Spleen (tissue), 11 donors: ENCODE data around the gene TXNDC11. TPM values are rescaled to one million over a fixed set of nuclear protein-coding genes. Genes with fewer than 3 reads are reported as not detected.

ENCODE experiments used
- DNase-seq: peaks from one replicate; pipeline ENCODE4 v3.0.0-alpha.2; 2020
- H3K27ac ChIP-seq, 8 donors: fragments of 200-600 bp; sonication (generic) in 7 of 8; 1 replicate in 4 of 8; 2 replicates in 4 of 8; pipeline versions ENCODE4 v1.5.0 to v1.8.0; 2016 to 2021; ENCODE audit warnings: inconsistent platforms in 4 of 8, mild to moderate bottlenecking in 4 of 8, moderate library complexity in 1 of 8
- H3K27me3 ChIP-seq, 7 donors: fragments of 200-600 bp; sonication (generic) in 6 of 7; replicated peaks in 1 of 7; 1 replicate in 4 of 7; 2 replicates in 3 of 7; pipeline versions ENCODE4 v1.5.0 to v1.8.0; 2016 to 2021; ENCODE audit warnings: inconsistent platforms in 3 of 7, mild to moderate bottlenecking in 1 of 7
- H3K36me3 ChIP-seq, 6 donors: fragments of 200-600 bp; sonication (generic) in 5 of 6; 1 replicate in 4 of 6; 2 replicates in 2 of 6; pipeline versions ENCODE4 v1.5.0 to v1.8.0; 2016 to 2021; ENCODE audit warnings: inconsistent platforms in 2 of 6
- H3K4me1 ChIP-seq, 6 donors: fragments of 200-600 bp; sonication (generic) in 5 of 6; 1 replicate in 3 of 6; 2 replicates in 3 of 6; pipeline versions ENCODE4 v1.5.0 to v1.8.0; 2016 to 2021; ENCODE audit warnings: inconsistent platforms in 3 of 6
- H3K4me3 ChIP-seq, 8 donors: fragments of 200-600 bp; sonication (generic) in 7 of 8; 1 replicate in 4 of 8; 2 replicates in 4 of 8; pipeline versions ENCODE4 v1.5.0 to v1.8.0; 2016 to 2021; ENCODE audit warnings: inconsistent platforms in 4 of 8, mild to moderate bottlenecking in 4 of 8, moderate library complexity in 2 of 8
- H3K9me3 ChIP-seq, 8 donors: fragments of 200-600 bp; sonication (generic) in 7 of 8; 1 replicate in 4 of 8; 2 replicates in 4 of 8; pipeline versions ENCODE4 v1.5.0 to v1.8.0; 2016 to 2021; ENCODE audit warnings: inconsistent platforms in 4 of 8
- POLR2A ChIP-seq, 3 donors: fragments of 450-650 bp; IDR thresholded peaks; one replicate each; pipeline ENCODE4 v1.5.1; 2017; ENCODE audit warnings: antibody characterized with exemption in 3 of 3, mild to moderate bottlenecking in 1 of 3
- POLR2AphosphoS5 ChIP-seq, 3 donors: sonication (generic); formaldehyde crosslinking; IDR thresholded peaks; one replicate each; pipeline ENCODE4 v1.5.1; 2017; ENCODE audit warnings: antibody characterized with exemption in 3 of 3
- WGBS, 5 donors: extraction: QIAGEN DNeasy Blood & Tissue Kit in 3 of 5; methylation state at CpG; one replicate each; pipeline versions ENCODE4 v1.1.5 to v1.1.7; 2013 to 2018; 5-methylcytosine and 5-hydroxymethylcytosine counted together
- intact Hi-C: fragments of 100-400 bp; cut with DNase I; formaldehyde crosslinking; loops from one replicate; pipeline ENCODE4 v1.15.0; 2023; ENCODE audit warnings: low total_unique reads
- polyA plus RNA-seq, 3 donors: library from polyadenylated mRNA; stranded (reverse); fragments of 200-250 nt; gene quantifications; one replicate each; pipeline ENCODE4 v1.2.1, GENCODE V29; 2013
- total RNA-seq, 7 donors: library from RNA; depleted of rRNA in 3 of 7; stranded (reverse); fragments of >200 nt in 3 of 7; fragmentation: NEBNext Ultra II Directional in 4 of 7; extraction: Animal tissue kit (Norgen Biotek cat#: 25700) in 4 of 7; gene quantifications; one replicate each; pipeline versions ENCODE4 v1.1.0 to v1.2.1, GENCODE V29; 2016 to 2021
- TF ChIP-seq, protein P1 (sequence below), 11 experiments: fragments of 200-600 bp in 7 of 11; fragments of 450-650 bp in 4 of 11; sonication (generic) in 4 of 11; IDR thresholded peaks in 8 of 11; conservative IDR thresholded peaks in 3 of 11; 1 replicate in 7 of 11; 2 replicates in 4 of 11; pipeline versions ENCODE4 v1.4.0 to v1.8.0; 2016 to 2021; ENCODE audit warnings: antibody characterized with exemption in 11 of 11, inconsistent platforms in 4 of 11, mild to moderate bottlenecking in 1 of 11
- donor health status: healthy with polysubstance abuse.
- donor health status: DM: no; HTN: no; CAD: no; lungs with moderate emphysema.
- donor health status: DM: no; HTN: no; CAD: no.
- donor health status: Bipolar disorder and iron deficiency.
- donor health status: healthy.
- donor health status: DM: no; HTN: no; CAD: no.
- donor health status: DM: yes; HTN: yes; CAD: no.

TXNDC11 gene
- total and polyA plus RNA-seq, 10 donors, result 28.3 to 104 (median 49.3) TPM

DNA sequence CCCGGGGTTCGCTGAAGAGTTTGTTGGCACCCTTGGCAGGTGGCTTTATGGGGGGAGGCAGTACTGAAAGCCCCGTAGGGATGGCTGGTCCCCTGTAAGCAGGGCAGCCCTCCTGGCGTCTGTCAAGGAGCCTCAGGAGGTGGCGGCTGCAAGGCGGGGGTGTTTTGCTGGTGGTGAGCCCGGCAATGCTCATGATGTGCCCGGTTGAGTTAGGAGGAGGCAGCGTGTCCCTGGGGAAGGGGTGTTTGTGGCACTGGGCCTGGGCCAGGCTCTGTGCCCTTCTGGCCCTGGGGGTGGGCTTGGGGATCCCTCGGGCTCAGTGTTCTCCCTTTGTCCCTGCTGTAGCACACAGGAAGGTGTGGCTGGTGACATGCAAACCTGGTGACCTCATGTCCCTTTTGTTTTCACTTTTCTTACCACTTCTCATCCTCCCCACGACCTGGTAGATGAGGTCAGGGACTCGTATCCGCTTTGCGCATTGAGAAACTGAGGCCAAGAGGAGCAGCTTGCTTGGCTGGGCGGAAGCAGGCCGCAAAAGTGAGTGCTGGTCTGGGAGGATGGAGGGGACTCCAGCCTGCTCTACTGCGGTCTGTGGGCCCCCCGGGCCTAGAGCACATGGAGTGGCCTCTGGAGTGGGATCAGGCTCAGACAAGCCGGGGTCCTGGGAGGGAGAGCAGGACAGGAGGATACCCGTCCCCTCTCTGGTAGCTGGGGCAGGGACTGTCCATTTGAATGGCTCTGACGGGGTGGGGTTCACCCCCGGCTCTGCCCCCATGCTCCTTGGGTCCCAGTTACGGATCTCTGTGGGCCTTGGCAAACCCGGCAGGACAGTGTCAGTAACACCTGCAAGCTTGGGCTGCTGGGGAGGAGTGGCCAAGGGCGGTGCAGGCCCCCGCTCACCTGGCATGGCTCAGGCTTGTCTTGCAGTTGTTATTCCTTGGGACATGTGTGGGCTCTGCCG is 72.2 kb downstream of the TXNDC11 start:
- WGBS, 5 donors, result 47 to 68% (median 60%) methylated on average over 23 to 27 of the region's 27 CpGs
- H3K27ac ChIP-seq, result peak overlapping the region; percentile 78 to 93 (median 90)
- H3K4me3 ChIP-seq, result peak overlapping the region; percentile 64 to 96 (median 84)

GRCh38 chr16:11669380-11670146 is 73.1 kb downstream of the TXNDC11 start:
- Histone ChIP-seq H3K9me3 (no peaks in the 10 kb centered on the region), H3K27me3 (no peaks in the 10 kb centered on the region), H3K4me1 (peaks cover 56 to 94% (median 77%) of the 10 kb centered on the region in 6 donors), H3K4me3 (peak overlapping the region; percentile 64 to 96 (median 84)), H3K36me3 (peaks cover 0 to 25% (median 3%) of the 10 kb centered on the region in 6 donors), H3K27ac (peak overlapping the region; percentile 78 to 93 (median 90))
- intact Hi-C loops, result no loop called here
- peak; percentile 91 for DNase-seq
- WGBS, 5 donors, result 15 to 28% (median 21%) methylated on average over 15 to 22 of the region's 22 CpGs
- TF ChIP-seq POLR2A (IDR thresholded peaks at IDR 0.05) (no peak), POLR2AphosphoS5 (IDR thresholded peaks at IDR 0.05) (peak; percentile 48 to 78 (median 76))
- TF ChIP-seq, protein P1, sequence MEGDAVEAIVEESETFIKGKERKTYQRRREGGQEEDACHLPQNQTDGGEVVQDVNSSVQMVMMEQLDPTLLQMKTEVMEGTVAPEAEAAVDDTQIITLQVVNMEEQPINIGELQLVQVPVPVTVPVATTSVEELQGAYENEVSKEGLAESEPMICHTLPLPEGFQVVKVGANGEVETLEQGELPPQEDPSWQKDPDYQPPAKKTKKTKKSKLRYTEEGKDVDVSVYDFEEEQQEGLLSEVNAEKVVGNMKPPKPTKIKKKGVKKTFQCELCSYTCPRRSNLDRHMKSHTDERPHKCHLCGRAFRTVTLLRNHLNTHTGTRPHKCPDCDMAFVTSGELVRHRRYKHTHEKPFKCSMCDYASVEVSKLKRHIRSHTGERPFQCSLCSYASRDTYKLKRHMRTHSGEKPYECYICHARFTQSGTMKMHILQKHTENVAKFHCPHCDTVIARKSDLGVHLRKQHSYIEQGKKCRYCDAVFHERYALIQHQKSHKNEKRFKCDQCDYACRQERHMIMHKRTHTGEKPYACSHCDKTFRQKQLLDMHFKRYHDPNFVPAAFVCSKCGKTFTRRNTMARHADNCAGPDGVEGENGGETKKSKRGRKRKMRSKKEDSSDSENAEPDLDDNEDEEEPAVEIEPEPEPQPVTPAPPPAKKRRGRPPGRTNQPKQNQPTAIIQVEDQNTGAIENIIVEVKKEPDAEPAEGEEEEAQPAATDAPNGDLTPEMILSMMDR (IDR thresholded peaks at IDR 0.05 in 8 of 11, conservative IDR thresholded peaks at IDR 0.05 in 3 of 11), result no peak

More for the DNA sequence above, 72.2 kb downstream of the TXNDC11 start:
- peak; percentile 84 for DNase-seq
- Histone ChIP-seq H3K4me1 (peaks cover 56 to 94% (median 75%) of the 10 kb centered on the region in 6 donors), H3K27me3 (no peaks in the 10 kb centered on the region), H3K36me3 (peaks cover 0 to 28% (median 3%) of the 10 kb centered on the region in 6 donors), H3K9me3 (no peaks in the 10 kb centered on the region)
- TF ChIP-seq POLR2AphosphoS5 (IDR thresholded peaks at IDR 0.05) (peak; percentile 67 to 82 (median 71)), POLR2A (IDR thresholded peaks at IDR 0.05) (peak in 1 of 3 donors; percentile 3)
- TF ChIP-seq, protein P1 (IDR thresholded peaks at IDR 0.05 in 8 of 11, conservative IDR thresholded peaks at IDR 0.05 in 3 of 11), result no peak
- intact Hi-C loops, result no loop called here

DNA sequence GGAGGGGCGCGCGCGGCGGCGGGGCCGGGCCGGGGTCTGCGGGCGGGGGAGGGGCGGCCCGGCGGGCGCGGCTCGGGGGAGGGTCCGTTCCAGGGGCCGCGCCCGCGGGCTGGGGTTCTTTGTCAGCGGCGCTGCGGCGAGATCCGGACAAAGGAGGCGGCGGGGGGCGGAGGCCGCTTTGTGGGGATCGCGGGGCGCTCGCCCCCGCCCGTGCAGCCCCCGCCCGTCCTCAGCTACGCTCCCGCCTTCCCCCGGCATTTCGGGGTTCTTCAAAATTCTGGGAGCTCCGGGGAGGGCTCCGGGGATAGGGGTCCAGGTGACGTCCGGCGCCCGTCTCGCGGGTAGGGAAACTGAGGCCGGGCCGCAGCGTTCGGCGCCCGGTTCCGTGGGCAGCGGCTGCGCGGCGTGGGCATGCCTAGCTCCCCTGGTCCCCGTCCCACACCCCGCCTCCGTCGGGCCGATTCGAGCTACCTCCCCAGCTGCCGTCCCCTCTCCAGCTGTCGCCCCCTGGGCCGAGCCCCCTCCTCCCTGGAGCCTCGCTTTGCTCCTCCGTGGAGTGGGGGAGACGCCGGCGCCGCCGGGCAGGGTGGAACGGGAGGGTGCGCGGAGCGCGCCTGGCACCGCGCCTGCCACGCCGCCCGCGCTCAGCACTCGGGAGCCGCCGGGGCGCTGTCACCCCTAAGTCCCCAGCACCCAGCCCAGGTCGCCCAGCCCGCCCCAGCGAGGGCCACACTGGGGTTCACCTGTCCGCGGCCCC is 73.9 kb downstream of the TXNDC11 start:
- WGBS, 5 donors, result 0 to 4% (median 1%) methylated on average over 22 to 97 of the region's 97 CpGs
- Histone ChIP-seq H3K27ac (peak overlapping the region; percentile 78 to 93 (median 90)), H3K4me1 (peaks cover 48 to 94% (median 70%) of the 10 kb centered on the region in 6 donors), H3K9me3 (no peaks in the 10 kb centered on the region), H3K36me3 (peaks cover 0 to 18% (median 3%) of the 10 kb centered on the region in 6 donors), H3K27me3 (no peaks in the 10 kb centered on the region), H3K4me3 (peak overlapping the region; percentile 64 to 96 (median 84))
- TF ChIP-seq POLR2A (IDR thresholded peaks at IDR 0.05), result no peak
- peak in 1 of 3 donors; percentile 41 for TF ChIP-seq POLR2AphosphoS5 (IDR thresholded peaks at IDR 0.05)
- peak; percentile 91 for DNase-seq
- intact Hi-C loops, result no loop called here
